8988T (cell line): ENCODE data around the gene EEPD1.
"Not testable (repeated sequence)": the region's sequence is repeated elsewhere in the genome, so short reads cannot be mapped to it uniquely, and the experiment has no call there.

Experiments used
- DNase-seq: peaks from one replicate; pipeline ENCODE4 v3.0.0; 2011

Gene EEPD1

DNA sequence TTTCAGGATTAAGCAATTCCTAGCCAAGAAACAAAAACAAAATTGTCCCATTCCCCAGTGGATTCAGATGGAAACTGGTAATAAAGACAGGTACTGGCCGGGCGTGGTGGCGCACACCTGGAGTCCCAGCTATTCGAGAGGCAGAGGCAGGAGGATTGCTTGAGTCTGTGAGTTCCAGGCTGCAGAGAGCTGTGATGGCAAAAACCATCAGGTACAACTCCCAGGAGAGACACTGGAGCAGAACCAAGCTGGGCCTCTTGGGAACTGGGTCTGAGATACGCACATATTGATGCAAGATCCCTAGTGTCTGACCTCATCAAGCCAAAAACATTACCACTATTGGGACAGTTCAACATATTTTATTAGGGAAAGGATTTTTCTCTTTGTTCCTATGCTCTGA is 152.6 kb downstream of the EEPD1 start:
- DNase-seq, result no peak

DNA sequence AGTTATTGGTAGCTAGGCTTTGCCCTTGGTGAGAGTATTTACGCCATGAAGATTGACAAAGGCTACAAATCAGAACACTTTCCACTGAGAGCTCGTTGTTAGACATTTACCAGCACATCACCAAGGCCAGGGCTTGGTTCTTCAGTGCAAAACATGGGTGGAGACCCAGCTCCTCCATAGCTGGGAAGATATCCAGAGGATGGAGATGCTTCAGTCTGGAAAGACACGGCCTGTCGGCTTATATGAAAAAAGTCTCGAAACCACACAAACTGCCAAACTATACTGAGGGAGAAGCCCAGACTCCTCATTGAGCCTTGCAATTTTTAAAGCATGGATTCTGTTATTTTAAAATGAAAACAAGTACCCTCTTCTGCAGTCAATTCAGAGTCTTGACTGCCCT is 153.2 kb downstream of the EEPD1 start:
- DNase-seq, result no peak

DNA sequence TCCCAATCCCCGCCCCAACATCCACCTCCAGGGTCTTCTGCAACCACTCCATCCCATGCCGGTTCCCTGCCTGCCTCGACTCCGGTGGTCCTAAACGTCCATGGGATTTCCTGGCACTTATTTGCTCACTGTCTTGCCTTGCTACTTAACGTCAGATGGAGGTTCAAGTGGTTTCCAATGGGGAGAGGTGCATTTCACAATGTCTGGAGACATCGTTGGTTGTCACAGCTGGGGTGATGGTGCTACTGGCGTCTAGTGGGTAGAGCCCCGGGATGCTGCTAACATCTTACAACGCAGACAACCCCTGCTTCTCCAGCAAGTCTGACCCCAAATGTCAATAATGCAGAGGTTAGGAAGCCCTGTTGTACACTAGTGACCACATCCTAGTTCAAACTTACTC is 153.7 kb downstream of the EEPD1 start:
- no peak for DNase-seq

DNA sequence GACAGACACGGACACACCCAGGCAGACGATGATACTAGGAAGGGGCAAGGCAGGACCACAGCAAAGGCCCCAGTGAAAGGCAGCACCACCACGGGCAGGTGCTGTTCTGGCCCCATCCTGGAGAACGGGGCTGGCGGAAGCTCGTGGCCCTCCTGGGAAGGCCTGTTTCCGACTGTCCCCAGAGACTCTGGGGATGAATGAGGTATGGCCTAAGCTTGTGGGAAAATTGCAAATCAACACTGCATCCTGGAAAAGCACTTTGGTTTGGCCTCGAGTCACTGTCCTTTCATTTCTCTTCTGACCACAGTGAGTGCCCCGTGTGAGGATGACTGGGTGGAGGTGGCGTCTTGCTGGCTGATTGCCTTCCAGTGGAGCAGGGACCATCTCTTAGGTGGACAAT is 155.0 kb downstream of the EEPD1 start:
- no peak for DNase-seq

DNA sequence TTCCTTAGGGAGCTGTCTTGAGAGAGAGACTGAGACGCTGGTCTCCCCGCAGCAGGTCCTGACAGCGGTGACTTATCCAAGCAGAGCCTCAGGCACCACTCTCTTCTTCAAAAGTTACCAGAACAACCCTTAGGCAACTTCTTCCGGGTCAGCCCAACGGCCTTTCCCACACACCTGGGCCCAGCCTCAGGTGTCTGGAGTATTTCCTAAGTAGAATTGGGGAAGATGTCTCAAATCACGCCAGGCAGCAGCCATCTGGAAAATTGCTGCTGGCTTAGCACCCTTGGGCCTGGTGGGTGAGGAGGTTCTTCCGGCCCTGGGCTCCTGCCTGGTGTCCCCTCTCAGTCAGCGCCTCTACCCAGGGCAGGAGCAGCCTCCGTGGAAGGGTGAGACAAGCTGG is 156.2 kb downstream of the EEPD1 start:
- DNase-seq, result no peak

DNA sequence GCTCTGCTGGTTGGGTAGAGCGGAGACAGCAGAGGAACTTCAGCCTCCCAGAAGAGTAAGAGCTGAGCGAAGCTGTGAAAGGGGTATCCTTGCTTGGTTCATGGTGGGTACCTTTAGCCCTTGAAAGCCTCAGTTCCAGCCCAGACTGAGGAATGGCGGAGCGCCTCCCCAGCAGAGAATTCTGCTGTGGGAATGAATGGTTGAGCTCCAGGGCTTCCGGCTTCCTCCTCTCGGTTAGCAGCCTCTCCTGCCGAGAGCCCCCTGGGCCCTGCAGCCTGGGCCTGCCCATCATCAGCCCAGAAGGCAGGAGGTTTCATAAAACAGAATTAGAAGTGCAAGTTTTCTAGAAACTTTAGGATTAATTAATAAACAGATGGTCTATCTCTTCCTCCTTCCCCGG is 156.7 kb downstream of the EEPD1 start:
- no peak for DNase-seq

DNA sequence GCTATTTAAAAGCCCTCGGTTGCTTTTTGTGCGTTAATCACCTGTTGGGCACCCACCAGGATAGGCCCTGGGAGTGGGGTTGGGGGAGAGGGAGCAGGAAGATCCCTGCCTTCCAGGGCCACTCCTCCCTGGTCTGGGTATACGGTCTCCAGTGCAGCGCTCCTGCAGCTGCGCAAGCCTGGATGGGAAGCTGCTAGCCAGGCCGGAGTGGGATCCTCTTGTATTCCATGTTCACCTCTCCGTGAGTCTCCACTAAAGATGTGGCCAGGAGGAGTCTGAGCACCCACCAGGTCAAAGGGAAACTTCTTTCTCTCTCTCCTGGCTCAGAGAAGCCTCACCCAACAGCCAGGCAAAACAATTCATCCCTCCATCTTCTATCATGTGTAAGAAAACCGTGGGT is 157.8 kb downstream of the EEPD1 start:
- DNase-seq, result no peak

DNA sequence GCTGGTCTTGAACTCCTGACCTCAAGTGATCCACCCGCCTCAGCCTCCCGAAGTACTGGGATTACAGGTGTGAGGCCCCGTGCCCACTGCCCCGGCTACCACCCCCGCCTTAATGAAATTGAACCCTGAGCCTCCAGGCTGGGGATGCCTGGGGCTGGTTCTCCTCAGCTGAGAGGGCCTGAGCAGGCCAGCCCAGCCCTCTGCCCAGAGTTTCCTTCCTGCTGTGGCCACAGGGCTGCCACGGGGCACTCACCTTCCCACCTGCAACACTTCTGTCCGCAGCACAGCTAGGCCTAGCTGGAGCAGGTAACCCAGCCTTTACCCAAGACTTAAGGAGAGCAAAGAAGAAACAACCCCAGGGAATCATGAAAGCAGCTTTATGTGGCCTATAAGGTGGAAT is 158.5 kb downstream of the EEPD1 start:
- no peak for DNase-seq

DNA sequence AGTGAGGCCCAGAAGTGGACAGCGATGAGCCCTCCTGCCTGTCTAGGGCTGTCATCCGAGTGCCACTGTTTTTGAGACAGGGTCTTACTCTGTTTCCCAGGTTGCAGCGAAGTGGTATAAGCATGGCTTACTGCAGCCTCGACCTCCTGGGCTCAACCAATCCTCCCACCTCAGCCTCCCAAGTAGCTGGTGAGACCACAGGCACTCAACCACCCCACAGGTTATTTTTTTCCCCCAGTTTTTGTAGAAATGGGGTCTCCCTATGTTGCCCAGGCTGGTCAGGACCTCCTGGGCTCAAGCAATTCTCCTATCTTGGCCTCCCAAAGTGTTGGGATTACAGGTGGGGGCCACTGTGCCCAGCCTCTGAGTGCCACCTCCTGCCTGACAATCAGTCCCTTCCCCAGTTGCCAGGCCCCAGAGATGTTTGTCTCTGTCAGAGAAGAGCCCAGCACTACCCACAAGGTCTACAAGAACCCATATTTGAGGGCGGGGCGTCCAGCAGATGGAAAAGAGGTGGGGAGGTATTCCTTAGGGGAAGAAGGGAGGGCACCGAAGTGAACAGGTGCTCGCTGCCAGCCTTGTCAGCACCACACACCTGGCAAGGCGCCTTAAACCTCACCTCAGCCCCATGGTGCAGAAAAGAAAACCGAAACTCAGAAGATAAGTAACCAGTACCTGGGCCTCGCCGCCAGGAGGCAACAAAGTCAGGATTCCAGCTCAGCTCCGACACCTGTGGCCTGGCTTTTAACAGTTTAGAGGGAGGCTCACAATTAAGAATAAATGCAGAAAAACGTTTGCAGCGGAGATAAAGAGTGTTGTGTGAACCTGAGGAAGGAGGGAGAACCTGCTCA is 159.2 kb downstream of the EEPD1 start:
- DNase-seq, result no peak

DNA sequence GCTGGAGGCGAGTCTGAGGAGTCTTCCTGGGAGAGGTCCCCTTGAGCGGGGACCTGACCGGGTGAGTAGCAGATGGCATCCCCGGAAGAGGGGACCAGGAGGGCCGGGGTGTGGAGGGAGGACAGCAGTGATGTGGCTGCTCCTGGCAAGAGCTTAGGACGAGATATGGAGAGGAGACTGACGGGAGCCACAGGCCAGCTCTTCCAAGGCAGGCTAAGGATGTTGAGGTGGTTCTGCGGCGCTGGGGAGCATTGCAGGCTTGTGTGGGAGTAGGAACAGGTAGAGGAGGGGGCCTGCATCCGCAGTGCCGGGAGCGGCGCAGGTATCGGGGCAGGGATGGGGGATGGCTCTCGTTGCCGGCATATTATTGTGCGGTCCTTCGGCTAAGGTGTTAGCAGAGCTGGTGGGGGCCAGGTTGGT is 159.9 kb downstream of the EEPD1 start:
- no peak for DNase-seq

DNA sequence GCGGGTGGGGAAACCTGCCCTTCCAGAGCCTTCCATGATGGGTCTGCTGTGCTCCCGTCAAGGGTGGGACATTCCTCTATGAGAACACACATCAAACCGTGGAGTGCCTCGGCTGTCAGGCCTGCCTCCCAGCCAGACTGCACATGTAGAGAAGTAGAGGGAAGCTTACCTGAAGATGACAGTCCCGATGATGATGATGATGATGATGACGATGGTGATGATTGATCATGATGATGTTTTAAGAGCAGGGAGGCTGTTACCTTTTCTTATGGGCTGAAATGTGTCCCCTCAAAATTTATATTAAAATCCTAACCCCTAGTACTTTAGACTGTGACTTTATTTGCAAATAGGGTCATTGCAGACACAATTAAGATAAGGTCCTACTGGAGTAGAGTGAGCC is 160.6 kb downstream of the EEPD1 start:
- DNase-seq, result no peak

DNA sequence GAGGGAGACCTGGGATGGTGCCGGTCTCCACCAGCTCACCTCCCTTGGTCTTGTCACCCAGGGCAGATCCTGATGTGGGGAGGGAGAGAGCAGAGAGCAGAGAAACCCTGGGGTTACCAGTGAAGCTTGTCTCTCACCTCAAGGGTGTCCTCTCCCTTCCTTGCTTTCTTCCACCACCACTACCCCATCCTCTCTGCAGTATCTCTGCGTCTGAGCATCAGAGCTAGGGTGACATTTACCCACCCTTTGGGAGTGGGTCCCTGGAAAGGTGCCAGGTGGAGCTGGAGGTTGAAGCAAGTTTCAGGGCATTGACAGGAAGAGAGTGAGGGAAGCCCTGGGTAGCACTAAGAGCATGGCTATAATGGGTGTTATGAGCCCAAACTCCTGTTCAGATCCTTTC is 161.4 kb downstream of the EEPD1 start:
- no peak for DNase-seq

DNA sequence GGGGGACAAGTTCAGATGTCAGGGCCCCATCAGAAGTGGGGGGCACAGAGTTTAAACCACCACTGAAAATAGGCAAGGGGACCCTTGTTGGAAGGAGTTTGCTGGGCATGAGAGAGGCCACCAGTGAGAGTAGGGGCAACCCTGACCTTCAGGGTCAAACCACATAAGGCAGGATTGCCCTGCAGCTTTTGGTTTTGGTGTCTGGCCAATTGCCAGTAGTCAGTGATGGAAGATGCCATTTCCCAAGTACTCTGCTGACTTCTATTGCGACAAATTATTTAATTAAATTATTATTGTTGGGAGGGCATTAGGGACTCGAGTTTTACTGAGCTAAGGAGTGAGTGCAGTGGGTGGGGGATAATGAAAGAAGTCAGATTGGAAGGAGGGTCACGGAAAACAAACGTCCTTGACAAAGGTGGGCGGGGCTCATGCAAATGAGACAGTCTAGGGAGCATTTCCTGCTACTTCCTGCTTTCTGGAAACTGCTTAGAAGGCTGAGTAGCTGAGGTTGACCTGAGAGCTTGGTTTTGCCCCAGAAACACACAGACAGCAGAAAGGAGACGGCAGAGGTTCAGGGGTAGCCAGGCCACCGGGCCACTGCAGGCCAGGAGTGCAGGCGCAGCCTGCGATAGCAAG is 162.4 kb downstream of the EEPD1 start:
- DNase-seq, result no peak

DNA sequence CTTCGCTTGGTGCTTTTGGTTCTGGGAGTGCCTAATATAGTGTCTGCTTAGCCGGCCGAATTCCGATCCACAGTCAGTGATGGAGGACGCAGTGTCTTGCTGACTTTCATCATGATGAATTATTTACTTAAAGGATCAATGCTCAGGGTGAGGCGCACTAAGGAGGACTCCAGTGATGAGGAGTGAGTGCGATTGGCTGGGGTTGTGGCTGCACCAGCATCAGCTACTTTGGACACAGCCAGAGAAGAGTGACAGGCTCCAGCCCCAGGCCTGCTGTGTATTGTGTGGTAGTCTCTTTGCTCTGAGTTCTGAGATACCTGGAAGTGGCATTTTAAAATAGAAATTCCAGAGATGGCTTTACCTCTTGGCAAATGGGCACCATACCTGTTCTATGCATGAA is 163.3 kb downstream of the EEPD1 start:
- DNase-seq, result no peak

DNA sequence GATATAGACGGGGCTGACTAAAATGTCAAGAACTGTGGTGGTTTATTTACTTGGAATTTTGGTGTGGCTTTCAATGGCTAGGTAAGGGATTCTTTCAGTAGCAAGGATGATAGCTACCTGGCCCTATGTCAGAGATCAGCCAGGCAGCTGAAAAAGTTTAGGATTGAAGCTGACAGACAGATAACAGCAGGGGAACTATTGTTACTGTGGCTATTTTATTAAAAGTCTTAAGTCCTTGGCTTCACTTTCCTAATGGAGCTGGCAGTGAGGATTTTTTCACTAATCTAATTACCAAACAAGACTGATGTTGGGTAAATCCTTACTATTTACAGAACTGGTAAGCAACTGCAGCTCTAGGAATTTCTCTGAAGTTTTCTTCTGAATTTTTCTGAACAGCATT is 164.2 kb downstream of the EEPD1 start:
- DNase-seq, result no peak

DNA sequence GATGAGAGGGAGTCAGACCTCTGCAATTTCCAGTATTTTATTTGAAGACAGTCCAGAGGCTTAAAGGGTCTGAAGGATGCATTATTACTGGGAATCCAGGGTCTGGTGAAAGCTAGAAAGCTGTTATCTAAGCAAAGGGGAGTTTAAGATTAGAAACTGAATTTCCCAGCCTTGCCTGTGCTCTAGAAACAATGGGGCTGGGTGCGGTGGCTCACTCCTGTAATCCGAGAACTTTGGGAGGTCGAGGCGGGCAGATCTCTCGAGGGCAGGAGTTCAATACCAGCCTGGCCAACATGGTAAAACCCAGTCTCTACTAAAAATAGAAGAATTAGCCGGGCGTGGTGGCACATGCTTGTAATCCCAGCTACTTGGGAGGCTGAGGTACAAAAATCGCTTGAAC is 165.1 kb downstream of the EEPD1 start:
- no peak for DNase-seq

DNA sequence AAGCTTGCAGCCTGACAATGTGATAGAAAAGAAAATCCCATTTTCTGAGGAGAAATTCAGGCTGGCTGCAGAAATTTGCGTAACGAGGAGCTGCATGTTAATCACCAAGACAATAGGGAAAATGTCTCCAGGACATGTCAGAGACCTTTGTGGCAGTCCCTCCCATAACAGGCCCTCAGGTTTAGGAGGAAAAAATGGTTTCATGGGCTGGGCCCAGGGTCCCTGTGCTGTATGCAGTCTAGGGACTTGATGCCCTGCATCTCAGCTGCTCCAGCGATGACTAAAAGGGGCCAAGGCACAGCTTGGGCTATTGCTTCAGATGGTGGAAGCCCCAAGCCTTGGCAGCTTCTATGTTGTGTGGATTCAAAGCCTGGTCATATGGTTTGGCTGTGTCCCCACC is 168.2 kb downstream of the EEPD1 start:
- DNase-seq, result not testable (repeated sequence)

DNA sequence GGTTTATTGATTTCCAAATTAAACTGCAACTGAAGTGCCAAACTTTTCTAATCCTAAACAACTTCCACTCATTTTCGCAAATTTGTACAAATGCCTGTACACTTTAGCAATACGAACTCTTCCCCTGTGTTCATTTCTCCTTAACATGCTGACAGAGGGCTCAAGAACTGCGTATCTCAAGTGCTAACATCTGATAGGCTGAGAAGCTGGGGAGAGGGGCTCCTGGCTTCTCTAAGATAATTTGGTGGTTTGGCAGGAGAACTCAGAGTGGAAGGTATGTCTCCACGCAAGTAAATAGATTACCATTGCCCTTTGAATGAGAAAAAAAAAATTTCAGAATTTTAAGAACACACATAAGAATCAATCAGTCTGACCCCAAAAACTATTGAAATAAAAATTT is 183.3 kb downstream of the EEPD1 start:
- no peak for DNase-seq

DNA sequence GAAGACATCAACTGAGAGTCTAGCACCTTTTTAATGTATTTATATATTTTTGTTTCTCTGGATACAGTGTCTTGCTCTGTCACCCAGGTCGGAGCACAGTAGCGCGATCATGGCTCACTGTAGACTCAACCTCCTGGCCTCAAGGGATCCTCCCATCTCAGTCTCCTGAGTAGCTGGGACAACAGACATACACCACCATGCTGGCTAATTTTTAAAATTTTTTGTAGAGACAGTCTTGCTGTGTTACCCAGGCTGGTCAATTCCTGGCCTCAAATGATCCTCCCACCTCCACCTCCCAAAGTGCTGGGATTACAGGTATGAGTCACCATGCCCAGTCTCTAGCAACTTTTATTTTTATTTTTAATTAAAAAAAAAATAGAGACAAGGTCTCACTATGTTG is 185.2 kb downstream of the EEPD1 start:
- DNase-seq, result no peak

DNA sequence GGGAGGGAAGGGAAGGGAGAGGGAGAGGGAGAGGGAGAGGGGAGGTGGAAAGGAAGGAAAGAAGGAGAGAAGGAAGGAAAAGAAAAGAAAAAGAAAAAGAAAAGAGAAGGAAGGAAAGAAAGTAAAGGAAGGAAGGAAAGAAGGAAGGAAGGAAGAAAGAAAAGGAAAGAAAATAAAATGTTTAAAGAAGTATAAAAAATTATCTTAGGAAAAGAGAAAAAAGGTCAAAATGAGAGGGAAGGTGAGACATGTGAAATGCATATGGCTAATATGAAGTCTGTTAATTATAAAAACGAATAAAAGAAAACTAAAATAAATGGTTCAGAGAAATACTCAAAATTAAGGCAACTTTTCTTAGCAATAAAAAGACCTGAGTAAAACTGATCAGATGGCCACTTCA is 190.5 kb downstream of the EEPD1 start:
- DNase-seq, result no peak

DNA sequence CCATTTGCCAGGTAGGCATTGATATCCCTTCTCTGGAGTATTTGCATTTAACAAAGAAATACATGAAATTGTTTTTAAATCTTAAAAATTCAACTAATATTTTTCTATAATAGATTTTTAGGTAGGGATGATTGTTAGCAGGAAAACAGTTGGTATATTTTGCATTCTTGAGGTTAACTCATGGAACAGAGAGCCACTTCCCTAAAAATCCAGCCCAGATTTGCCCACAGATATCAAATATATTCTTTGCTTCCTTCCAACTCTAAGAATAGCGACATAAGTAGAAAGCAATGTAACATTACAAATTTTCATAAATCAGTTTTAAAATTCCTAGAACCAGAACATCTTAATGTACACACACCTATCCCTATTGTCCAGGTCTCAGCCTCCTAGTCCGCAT is 191.6 kb downstream of the EEPD1 start:
- DNase-seq, result no peak

DNA sequence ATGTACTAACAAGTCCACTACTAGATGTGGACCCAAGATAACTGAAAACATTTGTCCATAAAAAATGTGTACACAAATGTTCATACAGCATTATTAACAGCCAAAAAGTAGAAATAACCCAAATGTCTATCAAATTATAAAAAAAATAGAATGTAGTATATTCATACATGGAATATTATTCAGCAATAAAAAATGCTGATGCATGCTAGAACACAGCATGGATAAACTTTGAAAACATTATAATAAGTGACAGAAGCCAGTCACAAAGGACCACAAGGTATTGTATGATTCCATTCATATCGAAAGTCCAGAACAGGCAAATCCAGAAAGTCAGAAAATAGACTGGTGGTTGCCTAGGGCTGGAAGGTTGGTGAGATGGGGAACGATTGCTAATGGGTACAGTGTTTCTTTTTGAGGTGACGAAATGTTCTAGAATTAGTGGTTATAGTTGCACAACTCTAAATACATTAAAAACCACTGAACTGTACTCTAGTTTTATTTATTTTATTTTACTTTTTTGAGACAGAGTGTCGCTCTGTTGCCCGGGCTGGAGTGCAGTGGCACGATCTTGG is 193.3 kb downstream of the EEPD1 start:
- DNase-seq, result no peak

DNA sequence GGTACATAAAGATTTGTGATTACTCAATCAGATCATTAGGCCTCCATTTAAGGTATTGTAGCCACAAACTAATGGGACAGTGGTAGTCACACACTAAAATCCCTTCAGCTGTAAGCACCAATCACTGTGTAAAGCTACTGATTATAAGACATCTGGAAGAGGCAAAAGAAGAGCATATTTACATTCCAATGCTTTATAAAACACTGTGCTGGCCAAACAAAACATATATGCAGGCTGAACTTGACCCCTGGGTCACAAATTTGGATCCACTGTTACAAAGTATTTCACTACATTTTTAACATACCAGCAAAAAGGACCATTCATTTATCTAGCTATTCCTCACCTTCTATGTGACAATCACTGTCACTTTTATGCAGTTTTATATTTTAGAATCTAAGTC is 195.2 kb downstream of the EEPD1 start:
- DNase-seq, result no peak

DNA sequence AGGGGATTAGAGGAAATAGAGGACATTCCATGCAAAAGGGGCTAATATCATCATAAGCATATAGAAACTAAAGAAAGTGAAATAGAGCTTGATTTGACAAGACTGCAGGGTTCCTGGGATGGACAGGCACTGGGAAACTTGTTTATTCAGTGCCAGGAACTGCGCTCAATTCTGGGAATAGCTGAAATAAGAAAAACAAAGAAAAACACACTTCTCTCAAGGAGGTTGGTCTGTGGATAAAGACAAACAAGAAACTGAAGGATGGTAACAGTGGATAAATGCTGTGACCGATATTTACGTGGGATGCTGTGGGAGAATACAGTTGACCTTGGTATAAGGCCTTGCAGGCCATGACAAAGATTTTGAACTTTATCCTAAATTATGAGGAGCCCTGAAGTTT is 195.7 kb downstream of the EEPD1 start:
- DNase-seq, result no peak

DNA sequence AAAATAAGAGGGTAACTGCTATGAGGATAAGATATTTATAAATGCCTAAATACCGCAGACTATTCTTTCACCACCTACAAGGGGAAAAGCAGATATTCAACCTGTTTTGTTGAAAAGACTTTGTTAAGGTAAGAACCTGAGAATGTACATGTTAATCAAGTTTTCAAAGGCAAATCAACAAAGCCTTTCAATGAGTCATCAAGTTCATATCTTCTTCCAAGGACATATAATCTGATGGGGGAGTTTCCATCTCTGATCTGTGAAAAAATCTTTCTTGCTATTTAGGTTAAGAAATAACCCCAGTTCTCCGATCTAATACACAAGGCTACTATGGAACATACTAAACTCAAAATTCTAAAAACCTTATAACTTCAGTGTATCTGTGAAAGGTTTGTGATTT is 196.6 kb downstream of the EEPD1 start:
- DNase-seq, result no peak
